Muscle layer of colon (tissue), 2 donors: ENCODE measurements around the gene PSORS1C1.

Experiments used
- H3K27ac ChIP-seq: one replicate; pipeline ENCODE4 v1.7.0; 2013; ENCODE audit warnings: low read depth, mild to moderate bottlenecking, low read length, moderate library complexity
- H3K27me3 ChIP-seq, 2 donors: one replicate each; pipeline ENCODE4 v1.7.0; 2013; ENCODE audit warnings: low read length in 2 of 2, mild to moderate bottlenecking in 2 of 2; ENCODE audit not compliant: insufficient read depth in 2 of 2, control insufficient read depth in 1 of 2
- H3K36me3 ChIP-seq: one replicate; pipeline ENCODE4 v1.7.0; 2013; ENCODE audit warnings: mild to moderate bottlenecking, low read length; ENCODE audit not compliant: insufficient read depth
- H3K4me1 ChIP-seq: one replicate; pipeline ENCODE4 v1.7.0; 2013; ENCODE audit warnings: mild to moderate bottlenecking, low read length; ENCODE audit not compliant: insufficient read depth
- H3K4me3 ChIP-seq, 2 donors: one replicate each; pipeline ENCODE4 v1.7.0; 2013; ENCODE audit warnings: low read length in 2 of 2, low read depth in 1 of 2, mild to moderate bottlenecking in 1 of 2, moderate library complexity in 1 of 2
- H3K9ac ChIP-seq: one replicate; pipeline ENCODE4 v1.7.0; 2013; ENCODE audit warnings: low read length
- H3K9me3 ChIP-seq: one replicate; pipeline ENCODE4 v1.7.0; 2013; ENCODE audit warnings: mild to moderate bottlenecking, low read length
- donor health status: abdominal sarcoma.
- donor health status: Adenocarcinoma of cecum.

PSORS1C1 gene

GRCh38 chr6:31131595-31131994, 17.0 kb downstream of the PSORS1C1 start:
- Histone ChIP-seq H3K4me3 (no peak overlapping the region), H3K9ac (no peak overlapping the region), H3K27ac (no peak overlapping the region), H3K4me1 (peaks cover 3% of the 10 kb centered on the region), H3K27me3 (no peaks in the 10 kb centered on the region), H3K9me3 (no peaks in the 10 kb centered on the region), H3K36me3 (no peaks in the 10 kb centered on the region)

DNA sequence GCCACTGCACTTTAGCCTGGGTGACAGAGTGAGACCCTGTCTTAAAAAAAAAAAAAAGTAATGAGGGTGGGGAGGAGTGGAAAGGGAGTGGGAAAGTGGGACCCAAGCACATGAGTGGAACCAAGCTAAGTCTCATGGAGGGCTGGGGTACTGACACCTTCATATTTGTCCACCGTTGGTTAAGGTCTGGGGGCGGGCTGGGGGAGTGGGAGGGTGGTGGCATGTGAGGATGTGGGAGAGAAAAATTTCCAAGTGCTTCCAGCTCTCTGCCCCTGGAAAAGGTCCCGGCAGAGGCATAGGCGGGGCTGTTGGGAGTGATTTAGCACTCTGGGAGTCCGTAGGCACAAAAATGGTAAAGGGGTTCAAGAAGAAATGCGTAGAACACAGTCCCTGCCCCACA, 18.2 kb downstream of the PSORS1C1 start:
- no peak overlapping the region for H3K27ac ChIP-seq
- H3K9ac ChIP-seq: no peak overlapping the region
- H3K9me3 ChIP-seq: no peaks in the 10 kb centered on the region
- peaks cover 4% of the 10 kb centered on the region for H3K4me1 ChIP-seq
- H3K27me3 ChIP-seq: no peaks in the 10 kb centered on the region
- H3K4me3 ChIP-seq: no peak overlapping the region
- no peaks in the 10 kb centered on the region for H3K36me3 ChIP-seq

GRCh38 chr6:31135710-31136109, 21.1 kb downstream of the PSORS1C1 start:
- Histone ChIP-seq H3K4me1 (peaks cover 4% of the 10 kb centered on the region), H3K4me3 (no peak overlapping the region), H3K27ac (no peak overlapping the region), H3K27me3 (no peaks in the 10 kb centered on the region), H3K36me3 (no peaks in the 10 kb centered on the region), H3K9ac (no peak overlapping the region), H3K9me3 (no peaks in the 10 kb centered on the region)

DNA sequence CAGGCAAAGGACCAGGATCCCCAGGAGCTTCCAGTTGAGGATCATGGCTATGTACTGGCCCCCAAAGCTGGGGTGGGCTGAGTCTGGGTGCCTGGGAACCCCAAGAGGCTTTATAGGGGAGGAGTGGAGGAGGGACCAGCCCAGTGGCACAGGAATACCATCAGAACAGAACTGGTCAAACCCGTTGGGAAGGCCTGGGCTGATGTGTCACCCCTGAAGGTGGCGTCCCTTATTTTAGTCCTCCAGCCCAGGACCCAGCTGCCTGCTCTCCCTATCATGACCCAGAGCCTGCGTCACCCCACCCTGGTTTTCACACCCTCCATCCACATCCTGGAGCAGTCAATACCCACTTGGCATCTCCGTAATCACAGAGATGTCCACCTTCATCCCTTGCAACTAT, 24.4 kb downstream of the PSORS1C1 start, which contains the start of gene PSORS1C2:
TSS of gene PSORS1C2 (minus strand) at position 85 of the 400 bp plus-strand sequence. CDS start at position 45, 40 bp downstream.
- Histone ChIP-seq H3K4me1 (peaks cover 9% of the 10 kb centered on the region), H3K27ac (no peak within 1 kb of the TSS), H3K36me3 (no peaks in the 10 kb centered on the region), H3K4me3 (no peak within 1 kb of the TSS), H3K9me3 (no peaks in the 10 kb centered on the region), H3K27me3 (no peaks in the 10 kb centered on the region), H3K9ac (no peak within 1 kb of the TSS)

- Histone ChIP-seq H3K4me3 (no peak overlapping the region), H3K27ac (no peak overlapping the region), H3K9me3 (no peaks in the 10 kb centered on the region), H3K4me1 (peaks cover 9% of the 10 kb centered on the region), H3K27me3 (no peaks in the 10 kb centered on the region), H3K36me3 (no peaks in the 10 kb centered on the region), H3K9ac (no peak overlapping the region)
These were observed 25.0 kb downstream of the PSORS1C1 start for GRCh38 chr6:31139599-31139998.

GRCh38 chr6:31140643-31141042, 26.0 kb downstream of the PSORS1C1 start:
- no peaks in the 10 kb centered on the region for H3K9me3 ChIP-seq
- no peak overlapping the region for H3K4me3 ChIP-seq
- no peak overlapping the region for H3K9ac ChIP-seq
- H3K27ac ChIP-seq: no peak overlapping the region
- no peaks in the 10 kb centered on the region for H3K36me3 ChIP-seq
- H3K4me1 ChIP-seq: peaks cover 9% of the 10 kb centered on the region
- H3K27me3 ChIP-seq: no peaks in the 10 kb centered on the region

GRCh38 chr6:31142361-31142761, 27.8 kb downstream of the PSORS1C1 start:
- H3K36me3 ChIP-seq: no peaks in the 10 kb centered on the region
- no peaks in the 10 kb centered on the region for H3K27me3 ChIP-seq
- H3K27ac ChIP-seq: no peak overlapping the region
- H3K4me3 ChIP-seq: no peak overlapping the region
- peaks cover 9% of the 10 kb centered on the region for H3K4me1 ChIP-seq
- no peak overlapping the region for H3K9ac ChIP-seq
- H3K9me3 ChIP-seq: no peaks in the 10 kb centered on the region

DNA sequence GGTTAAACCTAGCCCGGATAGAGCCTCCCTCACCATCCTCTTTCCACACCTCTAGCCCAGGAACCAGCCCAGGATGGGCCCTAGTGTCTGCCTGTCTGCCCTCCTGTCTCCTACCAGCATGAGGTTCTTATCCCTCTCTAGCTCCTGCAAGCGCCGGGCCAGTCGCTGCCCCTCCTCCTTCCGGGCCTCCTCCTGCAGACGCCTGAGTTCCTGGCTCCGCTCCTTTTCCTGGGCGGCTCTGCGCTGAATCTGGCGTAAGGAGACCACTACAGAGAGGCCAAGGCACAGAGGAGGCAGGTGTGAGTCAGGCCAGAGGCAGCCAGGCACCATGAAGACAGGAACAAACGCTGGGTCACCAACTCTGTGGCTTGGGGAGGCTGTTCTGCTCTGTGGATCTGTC, 28.5 kb downstream of the PSORS1C1 start:
- H3K4me3 ChIP-seq: no peak overlapping the region
- H3K36me3 ChIP-seq: no peaks in the 10 kb centered on the region
- H3K27me3 ChIP-seq: no peaks in the 10 kb centered on the region
- peaks cover 5% of the 10 kb centered on the region for H3K4me1 ChIP-seq
- no peaks in the 10 kb centered on the region for H3K9me3 ChIP-seq
- no peak overlapping the region for H3K9ac ChIP-seq
- H3K27ac ChIP-seq: no peak overlapping the region

DNA sequence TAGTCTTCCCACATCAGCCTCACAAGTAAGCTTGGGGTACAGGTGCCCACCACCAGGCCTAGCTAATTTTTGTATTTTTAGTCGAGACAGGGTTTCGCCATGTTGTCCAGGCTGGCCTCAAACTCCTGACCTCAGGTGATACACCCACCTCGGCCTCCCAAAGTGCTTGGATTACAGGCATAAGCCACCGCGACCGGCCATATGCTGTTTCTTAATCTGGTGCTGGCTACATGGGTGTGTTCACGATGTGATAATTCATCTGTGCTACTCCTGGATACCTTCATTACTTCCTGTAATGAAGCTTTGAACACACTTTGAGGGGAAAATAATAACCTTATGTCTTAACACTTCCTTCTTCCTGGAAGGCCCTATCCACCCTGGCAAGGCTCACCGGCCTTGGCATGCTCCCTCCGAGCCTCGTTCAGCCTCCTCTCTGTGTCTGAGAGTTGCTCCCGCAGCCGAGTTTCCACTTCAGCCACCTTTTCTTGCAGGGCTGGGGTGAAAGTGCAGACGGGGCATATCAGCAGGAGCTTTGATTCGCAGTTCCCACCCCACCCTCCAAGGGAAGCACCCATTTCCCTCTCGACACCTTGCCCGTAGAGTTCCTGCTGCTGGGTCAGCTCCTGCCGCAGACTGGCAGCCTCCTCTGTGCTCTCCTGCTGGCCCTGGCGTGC, 29.8 kb downstream of the PSORS1C1 start:
- Histone ChIP-seq H3K27ac (no peak overlapping the region), H3K9ac (no peak overlapping the region), H3K9me3 (no peaks in the 10 kb centered on the region), H3K27me3 (no peaks in the 10 kb centered on the region), H3K36me3 (no peaks in the 10 kb centered on the region), H3K4me3 (no peak overlapping the region), H3K4me1 (peaks cover 5% of the 10 kb centered on the region)

GRCh38 chr6:31144970-31145340, 30.4 kb downstream of the PSORS1C1 start:
- Histone ChIP-seq H3K9ac (no peak overlapping the region), H3K27ac (no peak overlapping the region), H3K36me3 (no peaks in the 10 kb centered on the region), H3K9me3 (no peaks in the 10 kb centered on the region), H3K27me3 (no peaks in the 10 kb centered on the region), H3K4me3 (no peak overlapping the region), H3K4me1 (peaks cover 5% of the 10 kb centered on the region)

- Histone ChIP-seq H3K4me3 (no peak overlapping the region), H3K4me1 (peaks cover 5% of the 10 kb centered on the region), H3K9ac (no peak overlapping the region), H3K9me3 (no peaks in the 10 kb centered on the region), H3K36me3 (no peaks in the 10 kb centered on the region), H3K27ac (no peak overlapping the region), H3K27me3 (no peaks in the 10 kb centered on the region)
These were observed 30.8 kb downstream of the PSORS1C1 start for GRCh38 chr6:31145386-31145785.

DNA sequence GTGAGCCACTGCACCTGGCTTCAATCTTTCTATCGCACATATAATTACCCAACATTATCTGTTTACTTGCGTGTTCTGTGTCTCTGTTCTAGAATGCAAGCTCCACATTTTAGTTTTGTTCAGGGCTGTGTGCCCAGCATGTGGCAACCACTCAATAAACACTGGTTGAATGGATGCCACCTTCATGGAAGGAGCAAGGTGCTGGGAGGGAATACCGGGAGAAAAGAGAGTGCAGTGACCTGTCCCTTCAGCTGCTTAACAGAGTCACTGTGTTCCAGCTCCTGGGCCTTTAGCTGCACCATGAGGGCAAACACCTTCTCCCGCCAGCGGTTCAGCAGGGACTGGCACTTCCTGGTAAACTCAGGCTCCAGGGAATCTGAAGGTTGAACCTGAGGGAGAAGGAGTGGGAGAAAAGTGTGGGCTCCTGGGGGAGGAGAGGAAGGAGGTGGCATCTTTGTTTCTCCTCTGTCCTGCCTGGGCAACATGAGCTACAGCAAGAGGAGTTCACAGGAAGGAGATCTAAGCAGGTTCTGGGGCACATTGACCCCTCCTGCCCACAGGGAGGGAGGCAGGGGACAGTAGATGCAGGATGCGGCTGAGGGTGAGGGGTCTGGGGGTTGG, 35.3 kb downstream of the PSORS1C1 start:
- Histone ChIP-seq H3K4me1 (no peaks in the 10 kb centered on the region), H3K36me3 (peaks cover 11% of the 10 kb centered on the region), H3K9me3 (no peaks in the 10 kb centered on the region)

More for the DNA sequence above, 35.3 kb downstream of the PSORS1C1 start:
- no peak overlapping the region for H3K4me3 ChIP-seq
- no peak overlapping the region for H3K27ac ChIP-seq
- no peaks in the 10 kb centered on the region for H3K27me3 ChIP-seq
- H3K9ac ChIP-seq: no peak overlapping the region
